HG03354 (cell line): ENCODE data around the gene TAGLN3.
"Not testable (repeated sequence)": the region's sequence is repeated elsewhere in the genome, so short reads cannot be mapped to it uniquely, and the experiment has no call there.

ENCODE experiments used
- ATAC-seq: cut with Tn5 transposase; IDR thresholded peaks from one replicate; pipeline ENCODE4 v1.9.1; 2021; ENCODE audit warnings: mild to moderate bottlenecking; ENCODE audit not compliant: unreplicated experiment, poor library complexity, severe bottlenecking

TAGLN3 gene

DNA sequence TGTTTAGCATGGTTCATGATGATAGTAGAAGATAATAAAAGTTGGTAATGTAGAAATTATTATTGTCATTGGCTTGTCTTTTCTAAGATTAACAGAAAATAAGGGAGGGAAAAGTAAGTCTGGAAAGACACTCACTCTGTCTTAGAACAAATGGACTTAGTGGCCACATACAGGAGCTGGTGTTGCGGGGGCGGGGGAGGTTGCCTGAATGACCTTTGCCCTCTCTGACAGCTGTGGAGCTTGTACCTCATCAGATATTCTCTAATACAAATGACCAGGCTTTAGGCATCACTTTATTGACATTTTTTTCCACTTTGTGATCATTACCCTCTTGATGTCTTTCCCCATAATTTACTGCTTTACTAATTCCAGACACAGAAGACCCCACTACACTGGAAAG is 5.9 kb downstream of the TAGLN3 start:
- no peak for ATAC-seq

DNA sequence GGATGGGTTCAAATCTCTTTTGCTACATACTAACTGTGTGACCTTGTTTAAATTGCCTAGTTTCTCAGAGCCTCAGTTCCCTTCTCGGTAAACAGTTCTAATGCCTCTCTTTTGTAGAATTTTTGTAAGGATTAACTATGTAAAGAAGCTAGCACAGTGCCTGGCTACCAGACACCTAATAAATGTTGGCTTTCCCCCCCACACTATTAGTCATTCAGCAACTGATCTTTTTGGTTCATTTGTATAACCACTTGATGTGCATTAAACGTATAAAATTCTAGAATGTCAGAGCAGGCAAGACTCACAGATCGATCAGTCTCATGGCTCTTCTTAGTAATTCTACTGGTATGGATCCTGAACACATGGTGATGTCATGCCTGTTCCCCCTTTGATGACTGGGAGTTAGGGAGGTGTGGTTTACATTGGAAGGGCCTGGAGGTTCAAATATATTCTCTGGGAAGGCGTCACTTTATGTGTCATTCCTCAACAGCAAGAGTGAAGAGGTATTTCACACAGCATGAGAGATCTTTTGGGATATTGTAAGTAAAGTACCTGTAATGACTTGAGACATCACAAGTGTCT is 6.5 kb downstream of the TAGLN3 start:
- no peak for ATAC-seq

DNA sequence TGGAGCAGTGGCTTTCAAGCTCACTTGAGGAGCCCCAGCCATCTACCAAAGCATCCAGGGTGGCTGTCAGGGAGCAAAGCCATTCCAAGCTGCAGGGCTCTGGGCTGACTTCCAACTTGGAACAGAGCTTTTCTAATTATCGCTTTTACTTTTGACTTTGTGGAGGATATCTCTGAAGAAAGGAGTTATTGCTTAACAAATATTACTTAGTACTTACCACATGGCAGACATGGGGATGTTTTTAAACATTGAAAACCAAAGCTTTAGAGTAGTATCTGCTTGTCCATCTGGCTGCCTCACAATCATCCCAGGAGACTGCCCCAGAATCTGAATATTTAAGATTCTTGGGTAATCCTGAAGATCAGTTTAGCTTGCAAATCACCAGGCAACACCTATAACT is 8.9 kb downstream of the TAGLN3 start:
- no peak for ATAC-seq

DNA sequence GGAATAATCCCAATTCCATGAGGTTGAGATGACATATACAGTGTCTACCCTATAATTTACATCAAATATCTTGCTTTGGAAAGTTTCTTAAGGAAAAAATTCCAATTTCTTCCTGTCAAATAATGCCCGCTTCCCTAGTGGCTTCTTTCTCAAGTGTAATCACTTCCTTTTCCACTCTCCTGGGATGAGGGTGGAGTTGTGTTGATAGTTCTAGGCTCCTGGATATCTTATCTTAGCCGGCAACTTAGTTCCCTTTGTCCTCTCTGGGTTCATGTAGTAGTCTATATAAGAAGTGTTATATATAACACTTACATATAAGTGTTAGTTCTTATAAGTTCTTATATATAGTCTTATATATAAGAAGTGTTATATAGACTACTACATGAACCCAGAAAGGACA is 10.9 kb downstream of the TAGLN3 start:
- ATAC-seq: no peak

DNA sequence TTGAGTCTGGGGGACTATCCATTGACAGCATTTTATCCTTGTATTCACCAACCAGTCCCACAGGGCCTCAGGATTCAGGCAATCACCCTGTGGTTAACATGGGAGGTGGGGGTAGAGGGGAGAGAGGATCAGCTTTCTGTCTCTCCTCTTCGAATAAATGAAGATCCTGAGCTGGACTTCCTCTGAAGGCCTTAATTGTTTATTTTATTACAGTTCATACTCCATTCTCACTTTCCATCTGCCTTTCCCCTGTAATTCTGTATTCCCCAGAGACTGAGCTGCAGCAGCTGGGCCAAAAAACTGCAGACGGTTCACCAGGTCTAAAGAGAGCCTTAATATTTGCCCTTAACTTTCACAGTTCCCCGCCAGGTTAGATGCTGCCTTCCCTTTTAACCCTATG is 11.9 kb downstream of the TAGLN3 start:
- no peak for ATAC-seq

DNA sequence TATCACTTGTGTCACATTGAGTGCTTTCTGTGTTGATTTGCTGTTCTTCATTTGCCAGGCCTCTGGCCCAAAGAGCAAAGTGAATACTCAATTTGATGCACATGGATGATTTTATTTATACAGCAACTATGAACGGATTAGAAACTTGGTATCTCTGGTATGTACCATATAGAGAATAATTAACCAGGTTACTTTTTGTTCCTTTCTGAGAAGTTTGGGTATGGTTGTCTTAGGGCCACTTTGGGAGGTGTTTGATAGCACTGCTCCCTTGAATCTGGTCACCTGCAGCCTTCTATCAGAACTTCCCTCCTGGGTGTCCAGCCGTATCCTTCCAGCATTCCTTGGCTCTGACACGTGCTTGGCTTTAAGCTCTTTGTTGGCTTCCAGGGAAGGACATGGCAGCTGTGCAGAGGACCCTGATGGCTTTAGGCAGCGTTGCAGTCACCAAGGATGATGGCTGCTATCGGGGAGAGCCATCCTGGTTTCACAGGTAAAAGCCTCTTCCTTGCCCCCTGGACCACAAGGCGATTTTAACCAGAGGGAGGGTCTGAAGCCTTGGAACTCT is 12.7 kb downstream of the TAGLN3 start:
- no peak for ATAC-seq

DNA sequence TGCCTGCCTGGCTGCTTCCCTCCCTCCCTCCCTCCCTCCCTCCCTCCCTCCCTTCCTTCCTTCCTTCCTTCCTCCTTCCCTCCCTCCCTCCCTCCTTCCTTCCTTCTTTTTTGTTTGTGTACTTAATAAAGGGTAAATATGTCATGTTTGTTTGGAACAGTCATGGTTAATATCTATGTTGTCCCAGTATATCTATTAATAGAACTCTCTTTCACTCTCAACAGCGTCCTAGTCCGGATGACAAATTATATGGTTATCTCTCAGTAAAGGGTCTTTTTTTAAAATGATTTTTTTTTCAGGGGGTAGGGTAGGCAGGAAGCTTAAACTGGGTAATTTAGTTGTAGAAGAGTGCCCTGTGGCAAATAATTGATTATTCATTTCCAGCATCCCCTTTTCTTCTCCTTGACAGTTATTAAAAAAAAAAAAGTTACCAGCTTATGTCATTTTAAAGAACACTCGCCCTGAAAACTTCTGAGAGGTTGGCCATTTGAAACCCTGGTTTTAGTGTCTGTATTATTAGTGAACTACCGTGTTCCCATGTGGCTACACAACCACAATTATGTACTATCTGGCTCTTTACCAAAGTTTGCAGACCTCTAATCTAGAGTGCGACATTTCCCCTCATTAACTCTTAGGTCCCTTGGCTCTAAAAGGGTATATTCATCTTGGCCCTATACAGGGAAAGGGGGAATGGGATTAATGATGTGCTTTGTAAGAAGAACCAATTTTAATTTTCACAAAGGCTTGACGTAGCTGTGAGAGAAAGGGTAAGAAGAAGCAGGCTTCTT is 13.7 kb downstream of the TAGLN3 start:
- no peak for ATAC-seq

DNA sequence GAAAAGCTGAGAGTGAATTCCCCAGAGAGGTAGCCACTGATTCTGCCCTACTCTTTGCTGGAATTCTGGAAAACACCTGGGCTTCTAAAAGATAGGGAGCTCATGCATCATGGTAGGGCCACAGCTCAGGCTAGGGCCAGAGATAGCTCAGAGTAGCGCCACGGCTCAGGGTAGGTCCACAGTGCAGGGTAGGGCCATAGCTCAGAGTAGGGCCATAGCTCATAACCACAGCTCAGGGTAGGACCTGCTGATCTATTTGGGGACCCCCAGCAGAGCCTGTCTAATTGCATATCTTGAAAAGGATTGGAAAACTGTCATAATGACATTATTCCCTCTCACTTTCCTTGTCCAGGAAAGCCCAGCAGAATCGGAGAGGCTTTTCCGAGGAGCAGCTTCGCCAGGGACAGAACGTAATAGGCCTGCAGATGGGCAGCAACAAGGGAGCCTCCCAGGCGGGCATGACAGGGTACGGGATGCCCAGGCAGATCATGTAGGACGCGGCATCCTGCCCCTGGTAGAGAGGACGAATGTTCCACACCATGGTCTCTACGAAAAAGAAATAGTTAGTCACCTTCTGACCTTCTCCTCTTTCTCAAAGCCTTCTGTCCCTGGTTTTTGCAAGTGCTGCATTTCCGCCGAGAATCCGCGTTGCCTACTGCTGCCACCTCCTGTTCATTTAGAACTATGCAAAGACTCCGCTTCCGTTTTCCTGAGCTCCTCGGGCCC is 14.5 kb downstream of the TAGLN3 start:
- peak; percentile 90 for ATAC-seq

DNA sequence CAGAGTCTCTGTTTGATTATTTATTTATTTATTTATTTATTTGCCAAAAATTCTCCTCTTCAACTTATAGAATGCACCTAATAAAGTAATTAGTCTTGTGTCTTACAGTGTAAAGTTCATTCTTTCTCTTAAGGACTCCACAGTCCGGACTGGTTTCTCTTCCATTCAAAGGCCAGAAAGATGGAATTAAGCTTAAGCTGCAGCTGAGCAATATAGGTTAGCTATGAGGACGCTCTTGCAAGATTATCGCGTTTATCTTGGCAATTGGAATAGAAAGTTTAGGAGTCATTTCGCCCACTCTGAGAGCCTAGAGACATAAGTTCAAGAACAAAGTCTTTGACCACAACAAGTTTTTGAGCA is 15.0 kb downstream of the TAGLN3 start:
- ATAC-seq: peak; percentile 32

DNA sequence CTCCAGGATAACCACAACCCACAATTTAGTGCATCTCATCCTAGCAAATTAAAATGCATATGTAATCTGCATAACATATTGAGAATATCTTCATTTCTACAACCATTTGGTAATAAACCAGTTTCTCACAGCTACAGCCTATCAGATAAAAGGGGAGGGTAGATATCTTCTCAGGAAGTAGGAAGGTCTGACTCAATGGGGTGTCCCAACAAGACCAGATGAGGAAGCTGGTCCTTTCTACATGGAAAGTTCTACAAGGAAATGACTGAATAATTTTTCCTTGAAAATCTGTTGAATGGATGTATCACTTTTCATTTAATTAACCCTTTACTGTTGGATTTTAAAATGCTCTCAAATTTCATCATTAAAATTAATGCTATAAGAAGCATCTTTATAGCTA is 18.4 kb downstream of the TAGLN3 start:
- ATAC-seq: no peak

DNA sequence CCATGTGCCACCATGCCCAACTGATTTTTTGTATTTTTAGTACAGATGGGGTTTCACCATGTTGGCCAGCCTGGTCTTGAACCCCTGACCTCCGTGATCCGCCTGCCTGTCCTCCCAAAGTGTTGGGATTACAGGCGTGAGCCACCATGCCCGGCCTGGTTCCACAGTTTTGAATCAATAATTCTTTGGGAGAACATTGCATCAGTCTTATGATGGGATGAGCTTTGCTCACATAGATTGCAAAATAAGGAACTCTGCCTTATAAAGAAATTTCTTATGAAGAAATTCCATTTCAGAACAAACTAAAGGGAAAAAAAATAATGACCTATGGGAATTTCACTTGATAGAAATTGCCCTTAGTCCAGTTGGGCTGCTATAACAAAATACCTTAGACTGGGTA is 20.0 kb downstream of the TAGLN3 start:
- ATAC-seq: no peak

DNA sequence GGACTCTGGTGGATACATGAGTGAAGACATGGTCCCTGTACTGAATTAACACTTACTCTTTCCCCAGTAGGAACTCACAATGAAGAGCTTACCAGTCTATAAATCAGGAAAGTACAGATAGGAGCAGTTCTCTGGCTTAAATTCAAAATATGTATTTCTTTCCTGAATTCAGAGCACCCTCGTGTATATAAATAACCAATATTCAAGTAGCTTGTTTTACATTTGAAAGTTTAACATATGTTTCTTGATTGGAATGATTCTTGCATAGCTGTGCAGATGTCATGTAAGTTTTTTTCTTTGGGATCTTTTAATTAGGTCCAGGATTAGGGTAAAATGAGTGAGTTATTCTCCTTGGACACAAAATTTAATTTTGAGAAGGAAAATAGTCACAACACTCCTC is 21.0 kb downstream of the TAGLN3 start:
- no peak for ATAC-seq

DNA sequence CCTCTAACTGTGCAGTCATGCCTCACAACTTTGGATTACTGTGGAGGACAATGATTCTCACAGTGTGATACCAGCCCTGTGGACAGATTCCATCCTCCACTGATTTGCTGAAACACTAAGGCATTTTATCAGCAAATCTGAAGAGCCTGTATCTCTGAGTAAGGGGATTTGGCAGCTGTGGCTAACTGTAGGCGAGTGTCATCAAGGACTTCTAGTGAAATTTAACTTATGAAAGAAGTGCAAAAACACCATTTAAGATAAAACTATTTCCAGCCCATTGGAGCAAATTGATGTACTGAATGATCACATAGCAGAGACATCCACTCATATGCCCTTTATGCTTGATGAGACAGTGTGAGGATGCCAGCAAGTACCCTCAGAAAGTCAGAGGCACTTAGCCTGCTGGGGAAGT is 22.0 kb downstream of the TAGLN3 start:
- ATAC-seq: no peak

DNA sequence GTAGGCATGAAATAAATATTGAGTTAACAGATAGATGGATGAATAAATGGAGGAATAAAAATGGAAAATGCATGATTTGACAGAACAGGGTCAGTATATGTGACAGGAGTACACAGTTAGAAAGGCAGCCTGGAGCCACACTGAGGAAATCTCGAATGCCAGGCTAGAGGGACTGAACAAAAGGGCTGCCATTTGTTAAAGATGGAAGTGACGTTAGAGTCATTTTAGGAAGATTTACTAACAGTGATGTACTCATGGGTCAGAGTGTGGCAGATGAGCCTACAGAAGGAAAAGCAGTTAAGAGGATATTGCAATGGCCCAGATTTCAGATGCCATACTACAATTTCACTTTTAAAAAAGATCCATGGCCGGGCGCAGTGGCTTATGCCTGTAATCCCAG is 28.4 kb downstream of the TAGLN3 start:
- no peak for ATAC-seq

DNA sequence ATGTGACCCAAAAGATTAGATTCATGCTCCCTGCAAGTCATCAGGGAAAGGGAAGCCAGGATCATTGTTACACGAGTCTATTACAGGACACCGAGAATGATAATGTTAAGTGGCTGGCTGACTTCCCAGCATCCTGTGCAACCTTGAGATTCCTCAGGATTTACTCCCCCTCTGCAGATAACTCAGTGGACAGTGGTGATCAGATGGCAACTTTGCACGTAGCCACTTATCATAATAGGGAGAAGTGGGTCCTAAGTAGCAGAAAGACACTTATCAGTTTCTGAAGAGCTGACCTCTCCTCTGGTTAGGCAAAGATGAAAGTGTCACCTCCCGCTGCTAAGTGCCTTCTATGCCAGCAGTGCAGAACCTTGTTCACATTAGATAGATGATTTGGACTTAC is 29.1 kb downstream of the TAGLN3 start:
- no peak for ATAC-seq

DNA sequence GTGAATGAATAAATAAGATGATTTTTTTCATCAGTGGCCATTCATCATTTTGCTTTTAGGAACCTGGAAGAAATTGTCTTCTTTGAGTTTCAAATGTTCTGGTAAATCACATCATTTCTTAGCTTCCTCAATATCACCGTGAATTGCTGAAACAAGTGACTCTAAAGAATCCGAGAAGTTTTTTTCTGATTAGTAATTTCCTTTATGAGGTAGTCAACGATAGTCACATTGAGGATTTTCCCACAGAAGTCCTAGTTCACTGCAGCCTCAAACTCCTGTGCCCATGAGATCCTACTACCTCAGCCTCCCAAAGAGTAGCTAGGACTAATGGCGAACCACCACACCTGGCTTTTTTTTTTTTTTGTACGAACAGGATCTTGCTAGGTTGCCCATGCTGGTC is 32.2 kb downstream of the TAGLN3 start:
- no peak for ATAC-seq

DNA sequence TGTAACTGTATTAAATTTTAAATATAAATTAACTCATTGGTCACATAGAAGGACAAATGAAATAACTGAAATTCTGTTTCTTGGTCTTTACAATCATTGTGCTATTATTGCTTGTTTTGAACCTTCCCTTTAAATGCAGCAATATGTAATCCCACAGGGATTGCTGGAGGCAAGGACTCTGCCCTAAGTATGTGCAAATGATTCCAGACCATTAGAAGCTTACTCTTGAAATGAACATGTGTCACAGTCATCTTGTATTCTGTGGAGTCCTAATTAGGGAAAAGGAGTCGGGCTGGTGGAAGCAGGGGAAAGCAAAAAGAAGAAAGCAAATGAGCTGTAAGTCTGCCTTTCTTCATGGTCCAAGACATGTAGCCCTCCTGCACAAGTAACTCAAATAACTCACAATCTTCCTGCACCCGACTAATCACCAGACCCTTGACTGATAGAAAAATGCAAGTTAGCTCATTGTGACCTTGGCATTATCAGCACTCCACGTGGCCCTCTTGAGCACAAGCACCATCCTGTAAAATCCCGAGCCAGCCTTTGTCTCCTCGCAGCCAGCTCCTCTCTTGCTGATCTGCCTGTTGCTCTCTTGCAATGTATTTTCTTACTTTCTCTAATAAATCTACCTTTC is 33.5 kb downstream of the TAGLN3 start:
- no peak for ATAC-seq

DNA sequence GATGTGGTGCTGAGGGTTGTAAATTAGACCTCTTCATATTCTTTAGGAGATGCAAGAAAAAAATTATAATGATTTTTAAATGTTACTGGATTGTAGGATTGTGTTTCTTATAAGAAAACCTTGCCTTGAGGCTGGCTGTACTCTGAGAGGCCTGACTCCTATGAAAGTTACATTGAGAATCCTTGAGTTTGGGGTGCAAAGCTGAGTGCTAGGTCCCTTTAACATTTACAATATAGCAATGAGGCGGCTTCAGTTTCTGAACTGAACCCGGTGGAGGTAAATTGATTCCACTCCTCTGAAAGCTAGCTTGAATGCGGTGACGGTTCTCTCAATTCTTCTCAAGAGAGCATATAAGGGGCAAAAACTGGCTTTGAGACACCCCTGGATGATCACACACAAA is 35.7 kb downstream of the TAGLN3 start, which contains the start of gene TMPRSS7:
TMPRSS7 (plus strand) TSS at position 301 of the 400 bp plus-strand sequence. CDS start 110 bp downstream, outside the sequence.
- no peak for ATAC-seq

DNA sequence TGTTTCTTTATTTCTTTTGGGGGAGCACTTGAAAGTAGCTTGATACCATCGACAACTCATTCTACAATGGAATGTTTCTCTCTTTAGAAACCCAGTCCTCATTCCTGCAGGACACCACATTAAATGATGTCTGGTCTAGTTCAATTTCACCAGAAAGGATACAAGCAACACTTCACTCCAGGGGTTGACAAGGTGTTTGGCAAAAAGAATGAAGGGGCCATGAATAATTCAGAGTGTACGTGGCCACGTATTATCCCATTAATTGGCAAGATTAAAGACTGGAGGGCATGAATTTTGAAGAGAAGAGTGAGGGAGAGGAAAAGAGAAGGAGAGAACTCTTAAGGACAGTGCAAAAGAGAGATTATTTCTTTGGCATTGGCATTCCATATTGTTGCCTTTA is 36.5 kb downstream of the TAGLN3 start:
- ATAC-seq: no peak

DNA sequence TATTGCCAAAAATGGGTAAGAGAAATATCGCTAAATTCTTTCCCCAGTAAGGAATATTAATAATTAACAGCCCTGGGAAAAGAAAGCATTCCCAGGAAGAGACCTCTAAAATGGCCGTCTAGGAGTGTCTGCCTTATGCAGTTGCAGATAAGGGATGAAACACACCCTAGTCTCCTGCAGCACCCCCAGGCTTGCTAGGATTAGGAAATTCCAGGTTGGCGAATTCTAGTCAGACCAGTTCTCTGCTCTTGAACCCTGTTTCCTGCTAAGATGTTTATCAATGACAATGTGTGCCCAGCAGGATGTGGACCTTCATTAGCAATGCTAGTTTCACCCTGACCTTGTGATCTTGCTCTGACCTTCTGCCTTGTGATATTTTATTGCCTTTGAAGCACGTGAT is 38.5 kb downstream of the TAGLN3 start:
- not testable (repeated sequence) for ATAC-seq
